Activated T-cell treated with anti-CD3 and anti-CD28 coated beads, Interleukin-2, amount 50 U/mL, for 1 hour (primary cell): ENCODE measurements around the gene SMAD2.

Experiments used
- DNase-seq: peaks from one replicate; pipeline ENCODE4 v3.0.0-alpha.2; 2020

The SMAD2 gene

DNA sequence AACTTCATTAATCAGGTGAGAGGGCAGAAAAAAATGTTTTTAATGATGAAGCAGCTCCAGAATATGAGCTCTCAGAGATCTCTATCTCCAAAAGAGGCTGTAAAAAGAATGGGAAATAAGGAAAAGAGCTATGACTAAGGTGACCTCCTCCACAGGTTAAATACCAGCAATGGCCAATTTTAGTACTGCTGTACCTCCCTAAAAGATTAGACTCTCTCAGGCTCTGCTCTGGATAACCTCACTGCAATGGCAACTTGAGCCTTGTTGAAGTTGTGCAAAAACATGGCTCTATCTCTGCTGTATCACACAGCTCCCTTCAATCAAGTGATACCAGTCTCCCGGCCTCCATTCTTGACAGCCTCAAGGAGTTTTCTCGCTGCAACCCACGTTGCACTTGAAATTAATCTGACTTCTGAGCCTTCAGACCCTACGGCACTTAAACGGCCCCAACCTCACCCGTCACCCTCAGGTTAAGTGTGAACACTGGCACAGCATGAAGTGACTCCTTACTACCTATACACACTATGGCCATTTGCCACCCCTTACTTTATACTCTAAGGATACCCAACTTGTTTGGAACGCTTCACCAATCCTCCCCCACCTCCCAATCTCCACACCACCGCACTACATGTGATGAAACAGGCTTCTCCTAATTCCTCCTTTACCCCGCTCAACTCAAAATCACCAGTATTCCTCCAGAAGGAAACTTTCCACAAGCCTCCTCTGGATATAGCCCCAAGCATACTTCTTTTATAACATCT is 36.3 kb downstream of the SMAD2 start:
- DNase-seq: no peak

DNA sequence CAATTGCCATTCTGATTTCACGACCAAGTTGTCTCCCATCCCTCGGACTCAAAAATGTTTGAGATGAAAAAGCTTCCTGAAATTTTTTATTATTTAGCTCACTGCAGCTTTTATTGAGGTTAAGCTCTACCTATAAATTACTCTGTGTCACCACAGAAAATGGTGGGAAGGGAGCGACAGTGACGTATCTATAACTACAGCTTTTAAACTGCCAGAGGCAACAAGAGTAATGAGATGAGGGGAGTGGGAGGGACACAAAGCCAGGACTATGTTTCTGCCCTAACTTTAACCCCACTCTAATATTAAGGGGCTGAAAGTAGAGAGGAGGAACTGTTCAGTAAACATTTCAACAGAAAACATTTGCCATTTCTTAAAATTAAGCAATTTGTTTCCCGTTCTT is 37.4 kb downstream of the SMAD2 start:
- DNase-seq: no peak

DNA sequence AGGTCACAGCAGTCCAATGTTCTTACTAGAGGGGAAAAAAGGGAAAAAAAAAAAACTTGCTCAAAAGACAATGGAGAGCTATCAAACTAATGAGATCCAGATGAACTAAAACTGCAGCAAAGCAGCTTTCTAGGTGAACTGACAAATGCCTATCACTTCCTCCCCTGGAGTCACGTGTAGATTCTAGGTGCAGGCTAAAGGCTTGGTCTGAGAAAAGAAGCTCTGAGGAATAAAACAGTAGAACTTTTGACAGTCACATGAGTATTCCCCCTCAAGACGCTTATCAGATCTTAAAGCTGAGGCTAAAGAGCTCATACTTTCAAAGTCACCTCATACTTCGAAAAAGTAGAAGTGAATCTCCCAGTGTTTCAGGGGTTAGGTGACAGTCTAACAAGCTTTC is 42.3 kb downstream of the SMAD2 start:
- DNase-seq: no peak

DNA sequence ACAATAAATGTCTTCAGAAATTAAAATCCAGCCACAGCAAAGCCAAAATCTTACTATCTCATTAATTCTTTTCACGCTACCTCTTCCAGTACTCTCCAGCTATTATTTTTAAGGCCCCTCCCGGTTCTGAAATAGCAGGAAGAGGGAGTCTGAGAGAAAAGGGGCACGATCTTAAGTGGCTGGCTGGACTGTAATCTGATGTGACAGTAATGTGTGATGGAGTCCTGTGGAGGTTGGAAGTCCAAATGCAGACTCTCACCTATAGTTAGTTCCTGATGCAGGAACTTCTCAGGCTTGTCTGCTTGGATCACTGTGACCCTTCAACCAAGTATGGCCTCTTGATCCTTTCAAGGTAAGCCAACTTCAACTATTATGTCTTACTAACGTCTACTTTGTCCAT is 43.2 kb downstream of the SMAD2 start:
- DNase-seq: no peak

DNA sequence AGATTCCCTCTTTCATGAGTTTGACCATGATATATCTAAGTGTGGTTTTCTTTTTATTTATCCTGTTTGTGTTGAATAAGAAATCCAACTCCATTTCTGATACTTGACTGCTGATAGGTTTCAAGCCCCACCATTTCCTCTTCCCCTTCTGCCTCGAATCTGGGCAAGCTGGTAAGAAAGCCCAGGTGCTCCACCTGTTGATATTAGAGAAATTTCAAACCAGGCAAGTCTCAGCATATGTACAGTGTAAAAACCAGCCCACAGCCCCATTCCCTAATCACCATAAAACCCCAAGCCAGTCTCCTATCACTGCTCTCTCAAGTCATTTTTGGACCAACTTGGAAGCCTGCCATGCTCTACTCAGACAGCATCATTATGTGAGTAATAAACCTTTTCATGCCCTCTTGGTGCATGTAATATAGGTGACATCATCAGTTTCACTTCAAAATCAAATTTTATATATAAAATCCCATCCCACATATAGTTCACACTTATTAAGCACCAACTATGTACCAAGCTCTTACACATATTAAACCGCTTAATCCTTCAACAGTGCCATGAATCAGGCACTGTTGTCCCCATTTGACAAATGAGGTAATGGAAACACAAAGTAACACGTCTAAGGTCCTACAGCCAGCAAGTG is 46.6 kb downstream of the SMAD2 start:
- no peak for DNase-seq

DNA sequence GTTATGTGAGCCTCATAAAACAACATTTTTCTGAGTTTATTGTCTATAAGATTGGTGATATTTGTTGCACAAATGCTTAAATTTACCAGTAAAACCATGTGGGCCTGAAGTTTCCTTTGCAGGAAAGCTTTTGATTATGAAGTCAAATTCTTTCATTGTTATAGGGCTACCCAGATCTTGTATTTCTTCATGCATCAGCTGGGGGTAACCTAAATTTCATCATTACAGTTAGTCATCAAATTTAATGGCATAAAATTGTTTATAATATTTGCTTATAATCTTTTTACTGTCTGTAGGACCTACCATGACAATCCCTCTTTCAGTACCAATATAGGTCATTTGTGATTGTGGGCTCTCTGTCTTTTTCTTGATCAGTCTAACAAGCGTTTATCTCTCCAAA is 47.8 kb downstream of the SMAD2 start:
- no peak for DNase-seq

DNA sequence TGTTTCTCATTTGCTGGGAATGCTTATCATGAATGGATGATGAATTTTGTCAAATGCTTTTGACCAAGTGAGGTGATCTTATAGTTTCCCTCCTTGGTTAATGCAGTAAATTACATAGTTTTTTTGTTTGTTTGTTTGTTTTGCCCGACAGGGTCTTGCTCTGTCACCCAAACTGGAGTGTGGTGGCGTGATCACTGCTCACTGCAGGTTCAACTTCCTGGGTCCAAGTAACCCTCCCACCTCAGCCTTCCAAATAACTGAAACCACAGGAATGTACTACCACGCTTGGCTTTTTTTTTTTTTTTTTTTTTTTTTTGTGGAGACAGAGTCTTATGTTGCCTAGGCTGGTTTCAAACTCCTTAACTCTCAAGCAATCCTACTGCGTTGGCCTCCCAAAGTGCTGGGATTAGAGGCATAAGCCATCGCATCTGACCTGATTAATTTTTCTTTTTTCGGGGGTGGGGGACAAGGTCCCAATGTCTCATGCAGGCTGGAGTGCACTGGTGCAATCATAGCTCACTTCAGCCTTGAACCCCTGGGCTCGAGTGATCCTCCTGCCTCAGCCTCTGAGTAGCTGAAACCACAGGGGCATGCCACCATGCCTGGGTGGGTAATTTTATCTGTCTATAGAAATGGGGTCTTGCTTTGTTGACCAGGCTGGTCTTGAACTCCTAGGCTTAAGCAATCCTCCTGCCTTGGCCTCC is 48.6 kb downstream of the SMAD2 start:
- no peak for DNase-seq

DNA sequence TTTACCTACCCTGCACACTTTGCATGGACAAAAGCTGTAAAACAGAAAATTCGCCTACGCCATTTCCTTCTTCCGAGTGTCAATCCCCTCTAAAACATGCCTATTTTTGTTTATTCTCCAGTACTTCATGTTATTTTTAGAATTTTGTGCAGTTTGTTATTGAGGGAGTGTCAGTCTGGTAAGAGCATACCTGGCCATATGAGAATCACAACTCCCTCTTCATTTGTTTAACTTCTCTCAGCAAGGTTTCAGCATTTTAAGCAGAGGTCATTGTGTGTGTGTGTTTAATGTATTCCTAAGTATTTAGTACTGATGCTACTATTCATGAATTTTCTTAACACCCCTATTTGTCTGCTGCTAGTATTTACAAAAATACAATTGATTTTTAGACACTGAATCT is 49.4 kb downstream of the SMAD2 start:
- DNase-seq: no peak

DNA sequence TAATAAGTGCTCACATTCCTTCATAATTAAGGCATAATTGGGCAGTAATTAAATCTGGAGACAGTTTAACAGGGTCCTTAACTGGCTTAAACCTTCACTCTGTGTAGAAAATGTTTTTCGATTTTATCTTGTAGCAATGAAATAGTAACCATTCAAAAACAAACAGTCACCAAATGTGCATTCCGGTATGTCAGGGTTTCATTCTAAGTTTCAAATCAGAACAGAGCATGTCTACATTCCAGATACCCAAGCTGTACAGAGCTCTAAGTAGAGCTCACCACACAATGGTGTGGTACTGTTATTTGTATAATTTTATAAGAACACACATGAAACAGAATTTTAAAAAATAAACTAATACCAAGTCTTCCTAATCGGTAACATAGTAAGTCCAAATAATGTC is 52.6 kb downstream of the SMAD2 start:
- no peak for DNase-seq

DNA sequence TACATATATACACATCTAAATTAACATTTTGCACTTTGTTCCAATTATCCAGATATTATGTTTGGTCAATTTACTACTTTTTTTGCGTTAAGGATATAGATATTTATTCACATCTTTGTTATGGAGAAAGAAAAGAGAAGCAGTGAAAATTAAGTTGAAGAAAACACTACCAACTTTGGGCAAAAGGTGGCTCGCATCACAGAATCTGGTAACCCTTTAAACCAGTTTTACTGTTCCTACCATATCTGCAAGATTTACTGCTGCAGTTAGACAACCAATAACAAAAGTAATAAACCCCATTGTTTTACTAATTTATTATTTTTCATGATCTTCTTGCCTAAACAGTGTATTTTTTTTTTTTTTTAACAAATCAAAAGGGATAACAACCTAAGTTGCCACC is 53.6 kb downstream of the SMAD2 start:
- no peak for DNase-seq

DNA sequence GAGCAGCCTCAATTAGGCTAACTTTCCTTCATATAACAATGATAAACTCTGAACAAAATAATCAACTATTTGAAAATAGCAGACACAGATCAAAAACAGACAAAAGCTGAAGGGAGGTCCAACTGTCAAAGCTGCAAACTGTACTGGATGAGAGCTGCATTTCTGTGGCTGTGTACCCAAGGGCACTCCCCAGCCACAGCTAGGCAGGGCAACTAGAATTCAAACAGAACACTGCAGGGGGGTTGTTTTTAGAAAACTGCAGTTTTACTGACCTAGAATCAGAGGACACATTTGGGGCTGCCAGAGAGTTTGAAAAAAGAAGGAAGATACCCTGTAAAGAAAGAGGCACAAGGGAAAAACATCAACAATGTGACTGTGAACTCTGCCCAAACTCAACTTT is 56.8 kb downstream of the SMAD2 start:
- DNase-seq: no peak

DNA sequence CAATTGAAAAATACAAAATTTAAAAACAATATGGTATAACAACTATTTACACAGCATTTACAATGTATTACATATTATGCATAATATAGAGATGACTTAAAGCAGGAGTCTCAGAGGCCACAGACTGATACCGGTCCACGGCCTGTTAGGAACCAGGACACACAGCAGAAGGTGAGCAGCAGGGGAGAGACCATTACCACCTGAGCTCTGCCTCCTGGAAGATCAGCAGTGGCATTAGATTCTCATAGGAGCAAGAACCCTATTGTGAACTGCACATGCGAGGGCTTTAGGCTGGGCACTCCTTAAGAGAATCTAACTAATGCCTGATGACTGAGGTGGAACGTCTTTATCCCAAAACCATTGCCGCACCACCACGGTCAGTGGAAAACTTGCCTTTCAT is 58.0 kb downstream of the SMAD2 start:
- no peak for DNase-seq

DNA sequence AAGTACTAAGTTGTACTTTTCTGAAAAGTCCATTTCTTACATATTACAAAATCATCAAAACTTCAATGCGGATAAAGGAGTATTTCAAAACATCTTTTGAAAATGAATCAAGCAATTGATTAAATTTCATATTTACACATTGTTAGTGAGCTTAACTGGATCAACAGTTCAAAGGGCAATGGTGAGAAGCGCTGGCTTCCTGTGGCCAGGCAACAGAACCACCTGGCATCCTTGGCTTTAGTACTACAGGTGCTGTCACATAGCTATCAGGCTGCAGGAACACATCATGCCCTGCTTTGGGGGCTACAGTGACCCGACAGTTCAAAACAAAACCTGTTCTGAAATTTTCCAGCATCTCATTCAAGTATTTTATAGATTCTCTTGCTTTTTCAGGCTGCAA is 59.2 kb downstream of the SMAD2 start:
- DNase-seq: no peak

DNA sequence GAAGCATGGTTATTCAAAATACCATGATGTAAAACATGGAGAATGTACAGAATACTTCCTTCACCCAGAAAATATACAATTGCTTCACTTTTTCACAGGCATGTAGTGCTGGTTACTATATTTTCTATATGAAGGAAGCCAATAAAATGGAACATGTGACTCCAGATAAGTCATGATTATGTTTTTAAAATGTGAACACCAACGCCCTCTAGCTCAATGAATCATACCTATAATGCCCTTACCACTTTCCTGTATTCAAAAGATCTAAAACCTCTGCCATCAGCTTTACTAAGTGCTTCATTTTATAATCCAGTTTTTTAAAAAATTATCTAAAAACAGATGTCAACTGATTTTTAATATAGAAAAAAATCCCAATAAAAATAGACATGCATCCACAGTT is 59.9 kb downstream of the SMAD2 start:
- DNase-seq: no peak

DNA sequence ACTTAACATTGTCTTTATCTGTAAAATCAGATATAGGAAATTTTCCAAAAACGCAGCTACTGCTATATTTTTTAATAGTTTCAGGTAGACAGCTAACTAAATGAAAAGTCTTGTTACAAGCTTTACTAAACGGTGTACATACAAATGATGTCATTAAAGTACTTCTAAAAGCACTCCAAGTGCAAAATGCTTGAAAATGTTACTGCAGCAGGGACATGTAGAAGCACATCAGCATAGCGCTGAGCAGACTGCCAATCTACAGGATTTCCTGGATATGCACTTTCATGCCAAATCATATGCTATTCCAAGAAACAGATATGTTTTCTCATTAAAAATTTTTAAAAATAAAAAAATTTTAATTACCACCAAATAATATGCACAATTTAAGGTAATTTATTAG is 61.7 kb downstream of the SMAD2 start:
- no peak for DNase-seq

DNA sequence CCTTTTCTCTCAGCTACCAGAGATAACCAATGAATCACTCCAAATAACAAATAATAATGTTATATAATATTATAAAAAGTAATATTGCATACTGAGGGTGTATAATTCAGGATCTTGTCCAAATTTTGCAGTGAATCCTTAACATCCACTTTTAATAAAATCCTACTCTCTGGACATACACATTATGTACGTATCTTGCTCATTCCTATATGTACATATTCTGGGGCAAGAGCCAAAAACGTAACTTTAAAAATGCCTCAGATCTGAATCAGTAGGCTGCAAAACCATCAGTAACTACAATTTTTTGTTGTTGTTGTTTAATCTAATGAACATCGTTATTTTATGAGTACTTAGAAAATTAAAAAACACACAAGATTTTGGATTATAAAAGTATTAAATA is 65.3 kb downstream of the SMAD2 start:
- DNase-seq: no peak

DNA sequence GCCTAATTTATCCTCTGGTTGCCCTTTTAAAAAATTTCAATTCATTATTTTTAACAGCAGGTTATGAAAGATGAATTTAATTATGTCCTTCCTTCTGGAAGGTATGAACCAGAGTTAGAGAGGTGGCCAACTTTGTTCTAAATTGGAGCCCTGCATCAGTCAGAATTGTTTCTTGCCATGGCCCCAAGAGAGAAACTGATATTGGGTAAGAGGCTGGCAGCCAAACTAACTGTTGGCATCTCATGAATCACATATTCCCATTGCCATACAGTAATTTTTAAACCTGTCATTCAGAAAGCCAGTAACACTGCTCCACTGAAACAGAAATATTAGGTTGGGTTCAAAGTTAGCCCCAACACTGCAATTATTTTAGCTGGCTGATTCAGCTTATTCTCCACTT is 67.4 kb downstream of the SMAD2 start:
- no peak for DNase-seq

DNA sequence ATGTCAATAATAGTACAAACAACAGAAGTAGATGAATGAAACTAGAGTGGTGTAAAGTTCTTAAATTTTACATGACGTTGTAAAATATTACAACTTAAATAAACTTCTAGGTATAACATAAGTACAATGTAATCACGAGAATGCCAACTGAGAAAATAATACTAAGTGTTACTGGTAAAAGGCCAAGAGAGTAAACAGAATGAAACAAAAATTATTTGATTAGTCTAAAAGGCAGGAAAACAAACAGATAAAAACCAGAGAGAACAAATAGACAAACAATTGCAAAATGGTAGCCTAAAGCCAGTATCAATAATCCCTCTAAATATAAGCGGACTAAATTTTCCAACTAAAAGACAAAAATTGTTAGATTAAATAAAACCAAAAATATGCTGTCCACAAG is 71.9 kb downstream of the SMAD2 start:
- no peak for DNase-seq

DNA sequence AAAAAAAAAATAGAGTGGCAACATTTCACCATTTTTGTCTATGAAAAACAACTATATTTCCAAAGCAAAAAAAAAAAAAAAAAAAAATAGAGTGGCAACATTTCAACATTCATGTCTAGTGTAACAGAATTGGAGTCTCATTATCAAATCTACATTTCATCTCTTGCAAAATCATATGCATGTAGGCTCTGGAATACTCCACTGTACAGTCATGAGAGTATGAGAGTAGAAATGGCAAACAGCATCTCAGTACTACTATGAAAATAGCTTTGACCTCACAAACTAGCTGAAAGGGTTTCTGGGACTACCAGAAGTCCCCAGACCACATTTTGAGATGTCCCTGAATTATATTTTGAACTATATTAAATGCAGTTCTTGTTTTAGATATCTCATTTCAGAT is 82.8 kb downstream of the SMAD2 start:
- no peak for DNase-seq

DNA sequence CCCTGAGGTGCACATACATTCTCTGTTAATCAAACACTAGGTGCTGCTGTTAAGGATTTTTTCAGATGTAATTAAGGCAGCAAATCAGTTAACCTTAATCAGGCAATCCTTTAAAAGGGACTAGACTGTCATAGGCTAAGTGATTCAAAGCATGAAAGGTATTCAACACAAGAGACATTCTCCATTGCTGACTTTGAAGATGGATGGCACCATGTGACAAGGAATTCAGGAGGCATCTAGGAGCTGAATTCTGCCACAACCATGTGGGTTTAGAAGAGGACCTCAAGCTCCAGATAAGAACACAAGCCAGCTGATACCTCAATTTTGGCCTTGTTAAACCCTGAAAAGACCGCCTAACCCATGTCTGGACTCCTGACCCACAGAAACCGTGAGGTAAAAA is 84.0 kb downstream of the SMAD2 start:
- no peak for DNase-seq

DNA sequence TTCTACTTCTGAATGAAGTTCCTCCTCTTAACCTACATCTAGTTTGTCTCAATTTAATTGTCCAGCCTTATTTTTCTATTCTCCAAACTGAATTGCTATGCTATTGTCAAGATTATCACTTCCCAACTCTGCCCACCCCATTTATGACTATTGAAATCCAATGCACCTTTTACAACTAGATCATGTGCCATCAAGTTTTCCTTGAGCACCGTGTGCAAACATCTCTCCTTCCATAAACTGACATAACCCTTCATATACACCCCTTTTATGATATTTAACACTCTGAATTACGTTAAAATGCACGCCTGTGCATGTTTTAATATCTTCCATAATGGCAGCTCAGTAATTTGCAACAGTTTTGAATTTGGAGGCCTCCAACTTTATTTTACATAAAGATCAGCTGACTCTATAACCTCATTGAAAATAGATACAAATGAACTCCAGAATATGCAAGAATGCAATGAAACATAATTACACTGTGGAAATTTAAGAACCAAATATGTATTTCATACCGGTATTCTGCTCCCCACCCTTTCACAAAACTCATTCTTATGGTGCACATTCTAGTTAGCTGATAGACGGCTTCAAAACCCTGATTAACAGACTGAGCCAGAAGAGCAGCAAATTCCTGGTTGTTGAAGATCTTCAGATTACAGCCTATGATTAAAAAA is 85.5 kb downstream of the SMAD2 start:
- DNase-seq: no peak

DNA sequence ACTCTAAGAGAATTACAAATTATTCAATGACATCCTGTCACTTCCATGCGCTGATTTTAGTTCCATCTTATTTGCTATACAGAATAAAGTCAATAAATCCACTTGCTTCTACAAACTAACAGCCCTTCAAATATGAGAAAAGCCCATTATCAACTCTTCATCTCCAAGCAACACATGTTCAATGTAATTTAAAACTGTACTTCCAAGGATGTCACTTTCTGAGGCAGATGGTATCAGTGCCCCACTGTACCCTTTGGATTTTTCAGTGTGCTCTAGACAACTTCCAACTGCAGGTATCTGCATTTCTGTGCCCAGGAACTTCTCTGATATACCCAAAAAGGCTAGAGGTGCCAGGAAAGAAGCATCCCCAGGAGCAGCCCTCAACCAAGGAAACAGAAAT is 87.6 kb downstream of the SMAD2 start:
- DNase-seq: no peak

DNA sequence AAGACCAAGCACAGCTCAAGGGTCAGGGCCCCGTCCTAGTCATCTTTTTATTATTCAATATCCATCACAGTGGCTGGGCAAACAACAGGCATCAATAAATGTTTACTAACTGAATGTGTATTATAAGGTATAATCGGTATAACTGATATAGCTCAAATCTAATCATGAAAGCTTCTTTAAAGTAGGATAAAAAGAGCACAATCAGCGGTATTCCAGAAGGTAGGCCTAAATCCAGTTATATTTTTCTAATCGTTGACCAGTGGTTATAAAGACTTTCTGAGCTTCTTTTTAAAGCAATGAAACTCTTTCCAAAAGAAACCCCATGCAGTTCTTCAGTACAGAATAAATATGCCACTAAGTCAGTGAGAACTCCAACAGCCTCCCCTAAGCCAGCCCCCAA is 92.1 kb downstream of the SMAD2 start:
- no peak for DNase-seq

DNA sequence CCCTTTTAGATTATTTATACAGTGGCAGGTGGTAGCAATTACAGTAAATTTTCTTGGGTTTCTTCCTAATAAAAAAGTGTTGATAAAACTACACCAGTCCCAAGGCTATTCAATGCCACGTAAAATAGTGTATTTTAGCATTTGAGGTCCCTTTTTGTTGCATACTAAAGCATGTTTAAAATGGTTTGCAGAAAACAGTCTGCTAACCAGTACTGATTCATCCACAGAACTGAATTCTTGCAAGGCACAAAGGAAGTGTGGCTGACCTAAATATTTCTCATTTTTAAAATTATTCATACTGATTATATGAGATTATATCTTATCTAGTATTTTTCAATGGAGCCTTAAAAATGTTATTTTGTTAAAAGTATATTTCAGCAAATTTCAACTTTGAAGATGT is 98.1 kb downstream of the SMAD2 start:
- no peak for DNase-seq
